GM19240 (cell line): Measurements from ENCODE around the gene SSTR1.

Experiments used
- DNase-seq: peaks from one replicate; pipeline ENCODE4 v3.0.0; 2011; ENCODE audit warnings: low spot score; ENCODE audit not compliant: insufficient read length

The SSTR1 gene

GRCh38 chr14:38233218-38233617 is 25.5 kb downstream of the SSTR1 start:
- DNase-seq, result no peak

- no peak for DNase-seq
Measured at GRCh38 chr14:38238332-38238731, 30.6 kb downstream of the SSTR1 start.

DNA sequence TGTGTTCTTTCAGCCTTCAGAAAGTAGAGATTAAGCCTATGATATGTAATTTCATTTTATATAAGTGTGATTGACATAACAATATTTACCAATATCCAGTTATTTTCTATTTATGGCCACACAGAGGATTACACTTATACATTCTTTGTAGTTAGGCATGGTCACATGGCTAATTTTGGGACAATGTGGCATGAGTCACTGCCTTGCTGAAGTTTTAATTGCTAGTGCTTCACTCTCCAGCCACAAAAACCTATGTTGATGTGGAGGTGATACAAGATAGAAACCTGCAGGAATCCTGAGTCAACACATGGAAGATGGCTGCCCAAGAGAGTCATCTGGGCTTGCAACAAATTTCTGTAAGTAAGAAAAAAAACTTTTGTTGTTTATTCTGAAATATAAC is 31.2 kb downstream of the SSTR1 start:
- no peak for DNase-seq

GRCh38 chr14:38243696-38244240 is 36.1 kb downstream of the SSTR1 start:
- no peak for DNase-seq

DNA sequence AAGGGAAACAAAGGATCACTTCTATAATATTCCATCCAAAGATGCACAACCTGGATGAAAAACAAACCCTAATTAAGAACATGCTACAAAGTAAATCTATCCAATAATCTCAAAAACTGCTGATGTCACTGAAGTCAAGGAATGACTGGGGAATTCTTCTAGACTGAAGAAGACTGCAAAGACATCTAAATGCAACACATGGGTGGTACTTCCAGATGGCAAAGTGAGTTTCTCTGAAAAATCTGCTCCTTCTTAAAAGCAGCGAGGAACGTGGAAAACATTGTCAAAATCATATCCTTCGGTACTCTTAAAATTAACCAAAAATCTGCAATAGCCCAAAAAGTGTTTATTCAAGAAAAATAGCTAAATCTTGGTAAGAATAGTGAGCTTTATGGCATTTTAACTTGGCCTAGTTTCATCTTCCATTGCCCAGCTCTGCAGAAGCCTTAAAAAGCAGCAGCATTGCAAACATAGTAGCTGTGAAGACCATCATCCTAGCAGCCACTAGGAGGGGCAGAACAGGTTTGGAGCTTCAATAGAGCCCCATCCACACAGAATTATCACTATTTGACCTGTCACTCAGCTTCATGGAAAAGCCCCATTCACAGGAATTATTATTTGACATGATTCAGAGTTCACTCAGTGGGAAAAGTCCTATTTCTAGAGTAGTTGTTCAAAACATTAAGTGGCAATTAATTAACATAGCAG is 40.8 kb downstream of the SSTR1 start:
- no peak for DNase-seq

- DNase-seq, result no peak
Measured at GRCh38 chr14:38250331-38250730, 42.6 kb downstream of the SSTR1 start.

GRCh38 chr14:38252066-38252710 is 44.5 kb downstream of the SSTR1 start:
- no peak for DNase-seq

- DNase-seq, result no peak
Measured at GRCh38 chr14:38253676-38254075, 46.0 kb downstream of the SSTR1 start.

DNA sequence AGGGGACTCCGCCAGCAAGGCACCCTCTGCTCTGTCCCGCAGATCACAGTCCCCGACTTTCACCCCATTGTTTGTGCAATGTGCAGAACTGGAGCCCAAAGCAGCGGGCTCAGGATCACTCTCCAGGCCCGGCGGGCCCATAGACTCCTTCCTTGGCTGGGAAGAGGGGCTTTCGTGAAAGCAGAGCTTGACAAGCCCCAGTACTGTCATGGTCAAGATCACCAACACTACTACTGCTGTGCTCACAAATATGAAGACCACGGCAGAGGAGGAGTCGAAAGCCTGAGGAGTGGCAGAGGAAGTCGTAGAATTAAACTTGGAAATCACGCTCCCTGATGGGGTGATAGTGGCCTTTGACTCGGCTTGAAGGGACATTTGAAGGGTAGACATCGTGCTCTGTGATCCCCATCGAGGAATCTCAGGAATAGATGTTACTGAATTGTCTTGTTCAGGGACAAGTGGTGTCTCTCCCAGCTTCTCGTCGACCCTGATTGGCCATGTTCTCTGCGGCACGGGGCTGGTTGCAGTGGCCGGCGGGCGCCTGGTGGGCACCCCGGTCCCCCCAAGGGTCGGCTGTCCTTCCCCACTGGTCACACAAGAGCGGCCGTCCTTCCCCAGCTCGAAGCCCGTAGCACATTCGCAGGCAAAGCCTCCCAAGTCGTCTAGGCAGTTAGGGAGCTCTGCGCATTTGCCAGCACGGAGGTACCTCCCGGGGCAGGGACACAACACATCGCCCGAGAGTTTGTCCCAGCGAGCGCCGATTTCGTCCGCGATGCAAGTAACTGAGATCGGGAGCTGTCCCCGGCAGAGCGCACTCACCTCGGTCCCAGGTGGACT is 47.1 kb downstream of the SSTR1 start:
- no peak for DNase-seq

DNA sequence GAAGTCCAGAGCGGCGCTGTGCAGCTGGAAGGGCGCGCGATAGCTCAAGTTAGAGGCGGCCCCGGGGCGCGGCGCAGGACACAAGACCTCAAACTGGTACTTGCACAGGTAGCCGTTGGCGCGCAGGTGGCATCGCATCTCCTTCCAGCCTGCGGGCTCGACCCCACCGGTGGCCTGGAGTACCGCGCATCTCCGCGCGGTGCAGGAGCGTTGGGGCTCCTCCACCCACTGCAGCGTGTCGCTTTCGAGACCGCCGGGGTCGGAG is 47.6 kb downstream of the SSTR1 start:
- DNase-seq, result no peak

DNA sequence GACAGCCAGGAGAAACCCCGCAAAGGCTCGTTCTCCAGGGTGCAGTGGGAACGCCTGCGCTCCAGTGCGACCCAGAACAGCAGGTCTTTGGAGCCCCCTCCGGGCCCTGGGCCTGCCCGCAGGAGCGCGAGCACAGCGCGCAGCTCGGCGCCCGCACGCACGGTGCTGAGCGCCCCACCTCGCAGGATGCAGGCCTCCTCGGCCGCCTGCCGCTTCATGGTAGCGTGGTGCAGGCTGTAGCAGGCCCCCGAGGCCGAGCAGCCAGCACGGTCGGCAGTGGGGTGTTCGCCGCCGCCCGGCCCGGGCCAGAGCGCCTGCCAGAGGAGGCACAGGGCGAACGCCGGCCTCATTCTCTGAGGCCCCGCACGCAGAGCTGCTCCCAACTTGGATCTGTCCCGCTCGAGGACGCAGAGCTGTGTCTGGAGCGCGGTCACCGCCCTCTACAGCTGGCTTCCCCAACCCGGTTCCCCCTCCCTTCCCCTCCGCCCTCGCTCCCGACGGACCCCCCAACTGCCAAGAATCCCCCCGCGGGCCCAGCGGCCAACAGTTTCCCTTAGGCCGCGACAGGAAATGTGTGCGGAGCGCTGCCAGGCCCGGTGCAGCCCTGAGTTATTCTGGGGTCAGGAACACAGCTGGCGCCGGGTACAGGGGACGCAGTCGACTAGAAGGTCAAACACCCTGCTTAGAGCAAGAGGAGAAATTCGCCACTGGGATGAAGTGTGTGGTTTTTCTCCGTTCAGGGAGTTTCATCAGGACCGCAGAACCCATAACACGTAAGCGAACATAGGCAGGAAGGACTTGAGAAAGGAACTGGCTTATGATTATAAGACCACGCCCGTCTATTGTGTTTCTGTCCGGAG is 48.2 kb downstream of the SSTR1 start, which contains the start of gene CLEC14A:
CLEC14A (minus strand) TSS at position 421 of the 860 bp plus-strand sequence; CDS start at position 350, 71 bp downstream.
- no peak for DNase-seq

DNA sequence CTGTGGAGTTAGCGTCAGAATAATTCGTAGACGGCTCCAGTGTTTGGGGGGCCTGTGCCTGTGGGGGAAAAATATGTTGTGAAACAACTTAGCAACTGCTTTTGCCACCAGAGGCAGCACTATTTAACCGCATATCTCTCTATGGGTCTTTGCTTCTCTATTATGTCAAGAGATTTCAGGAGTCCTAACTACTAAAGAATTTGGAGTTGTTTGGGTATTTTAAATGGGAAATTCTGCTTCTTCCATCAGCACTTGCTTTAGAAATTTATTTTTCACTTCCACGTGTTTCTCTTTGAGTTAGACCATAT is 48.8 kb downstream of the SSTR1 start:
- no peak for DNase-seq

- DNase-seq, result no peak
Measured at GRCh38 chr14:38257507-38257906, 49.8 kb downstream of the SSTR1 start.

- no peak for DNase-seq
Measured at GRCh38 chr14:38261620-38262019, 53.9 kb downstream of the SSTR1 start.
